WTC11 (cell line): ENCODE results near the gene GJB3. TPM values are rescaled to one million over a fixed set of nuclear protein-coding genes. Genes with fewer than 3 reads are reported as not detected.

Experiments
- ATAC-seq: fragments of 200-7000 bp; cut with Tn5 transposase; 2 replicates; pipeline ENCODE4 v1.10.0; 2021; ENCODE audit warnings: mild to moderate bottlenecking, moderate library complexity
- CTCF ChIA-PET: fragments of 300-600 bp; sonication (Branson Sonifier 250); formaldehyde crosslinking; loops from one replicate; lab custom pipeline; 2021; ENCODE audit warnings: antibody characterized with exemption; lab: Charles Lee
- POLR2A ChIA-PET: fragments of 350-600 bp; sonication (Branson Sonifier 250); formaldehyde crosslinking; loops from one replicate; lab custom pipeline; 2021; ENCODE audit warnings: antibody characterized with exemption; lab: Charles Lee
- DNase-seq: peaks from one replicate; pipeline ENCODE4 v3.0.0; 2021; ENCODE audit warnings: low spot score
- H3K27ac Mint-ChIP-seq: 2 replicates; pipeline ENCODE4 v1.8.0; 2021; ENCODE audit warnings: mixed read lengths
- H3K27me3 Mint-ChIP-seq: 2 replicates; pipeline ENCODE4 v1.8.0; 2021; ENCODE audit warnings: low read depth, mild to moderate bottlenecking, moderate library complexity, mixed read lengths
- H3K36me3 Mint-ChIP-seq: 2 replicates; pipeline ENCODE4 v1.8.0; 2021; ENCODE audit warnings: mixed read lengths
- H3K4me1 Mint-ChIP-seq: 2 replicates; pipeline ENCODE4 v1.8.0; 2022; ENCODE audit warnings: mixed read lengths
- H3K4me3 Mint-ChIP-seq: 2 replicates; pipeline ENCODE4 v1.8.0; 2021; ENCODE audit warnings: mild to moderate bottlenecking, moderate library complexity, mixed read lengths
- H3K9me3 Mint-ChIP-seq: 2 replicates; pipeline ENCODE4 v1.8.0; 2021; ENCODE audit warnings: mixed read lengths
- ARID4B ChIP-seq: sonication (generic); formaldehyde crosslinking; IDR thresholded peaks from 2 replicates; pipeline ENCODE4 v1.8.0; 2023; ENCODE audit warnings: missing genetic modification reagents, mild to moderate bottlenecking, borderline replicate concordance
- ATF2 ChIP-seq: sonication (generic); formaldehyde crosslinking; IDR thresholded peaks from 2 replicates; pipeline ENCODE4 v1.8.1; 2022; ENCODE audit warnings: low read depth, missing genetic modification reagents, borderline replicate concordance
- E2F1 ChIP-seq: sonication (generic); formaldehyde crosslinking; IDR thresholded peaks from 2 replicates; pipeline ENCODE4 v1.8.0; 2022; ENCODE audit warnings: mild to moderate bottlenecking, missing genetic modification reagents
- E2F5 ChIP-seq: sonication (generic); formaldehyde crosslinking; IDR thresholded peaks from 2 replicates; pipeline ENCODE4 v1.8.1; 2022; ENCODE audit warnings: mild to moderate bottlenecking, moderate library complexity, missing genetic modification reagents
- EMX1 ChIP-seq: fragments of 250-450 bp; sonication (Bioruptor Pico); IDR thresholded peaks from 2 replicates; pipeline ENCODE4 v1.8.0; 2021; ENCODE audit warnings: mild to moderate bottlenecking
- ERG ChIP-seq: fragments of 250-450 bp; sonication (Bioruptor Pico); IDR thresholded peaks from 2 replicates; pipeline ENCODE4 v1.8.0; 2021; ENCODE audit warnings: mild to moderate bottlenecking
- ESRRA ChIP-seq: sonication (generic); formaldehyde crosslinking; IDR thresholded peaks from 2 replicates; pipeline ENCODE4 v1.8.1; 2022; ENCODE audit warnings: mild to moderate bottlenecking, missing genetic modification reagents, borderline replicate concordance
- ETV6 ChIP-seq: sonication (generic); formaldehyde crosslinking; IDR thresholded peaks from 2 replicates; pipeline ENCODE4 v1.8.1; 2022; ENCODE audit warnings: mild to moderate bottlenecking, missing genetic modification reagents
- FOXJ3 ChIP-seq: sonication (generic); formaldehyde crosslinking; IDR thresholded peaks from 2 replicates; pipeline ENCODE4 v1.9.0; 2021; ENCODE audit warnings: missing genetic modification reagents, mild to moderate bottlenecking, borderline replicate concordance
- FOXK1 ChIP-seq: sonication (generic); formaldehyde crosslinking; IDR thresholded peaks from 2 replicates; pipeline ENCODE4 v1.8.0; 2022; ENCODE audit warnings: mild to moderate bottlenecking, moderate library complexity, missing genetic modification reagents
- IRF1 ChIP-seq: sonication (generic); formaldehyde crosslinking; IDR thresholded peaks from 2 replicates; pipeline ENCODE4 v1.8.0; 2023; ENCODE audit warnings: missing genetic modification reagents
- JUN ChIP-seq: sonication (generic); formaldehyde crosslinking; IDR thresholded peaks from 2 replicates; pipeline ENCODE4 v1.8.0; 2023; ENCODE audit warnings: mild to moderate bottlenecking, missing genetic modification reagents
- NFE2L1 ChIP-seq: sonication (generic); formaldehyde crosslinking; IDR thresholded peaks from 2 replicates; pipeline ENCODE4 v1.8.1; 2023; ENCODE audit warnings: missing genetic modification reagents
- PRRX2 ChIP-seq: fragments of 250-450 bp; sonication (Bioruptor Pico); IDR thresholded peaks from 2 replicates; pipeline ENCODE4 v1.8.0; 2021; ENCODE audit warnings: mild to moderate bottlenecking
- SMAD3 ChIP-seq: sonication (generic); formaldehyde crosslinking; IDR thresholded peaks from 2 replicates; pipeline ENCODE4 v1.8.0; 2022; ENCODE audit warnings: missing genetic modification reagents, mild to moderate bottlenecking, borderline replicate concordance
- TEAD1 ChIP-seq: sonication (generic); formaldehyde crosslinking; IDR thresholded peaks from 2 replicates; pipeline ENCODE4 v1.8.0; 2022; ENCODE audit warnings: mild to moderate bottlenecking, missing genetic modification reagents
- USF1 ChIP-seq: sonication (generic); formaldehyde crosslinking; IDR thresholded peaks from 2 replicates; pipeline ENCODE4 v1.8.0; 2022; ENCODE audit warnings: mild to moderate bottlenecking, missing genetic modification reagents
- USF2 ChIP-seq: sonication (generic); formaldehyde crosslinking; IDR thresholded peaks from 2 replicates; pipeline ENCODE4 v1.8.1; 2023; ENCODE audit warnings: mild to moderate bottlenecking, missing genetic modification reagents, moderate library complexity
- ZBTB21 ChIP-seq: sonication (generic); formaldehyde crosslinking; IDR thresholded peaks from 2 replicates; pipeline ENCODE4 v1.8.1; 2023; ENCODE audit warnings: mild to moderate bottlenecking, missing genetic modification reagents, borderline replicate concordance
- ZNF671 ChIP-seq: fragments of 250-450 bp; sonication (Bioruptor Pico); IDR thresholded peaks from 2 replicates; pipeline ENCODE4 v1.8.0; 2021; ENCODE audit warnings: mild to moderate bottlenecking
- total RNA-seq: library from RNA; stranded (reverse); gene quantifications from 3 replicates; pipeline ENCODE4 v1.2.3, GENCODE V29; 2021

The GJB3 gene
- total RNA-seq, 1 experiment from 2014 or later, result 0.46 TPM

- no peaks in the 10 kb centered on the region for H3K36me3 Mint-ChIP-seq
- CTCF ChIA-PET, result interaction anchor here (0.6 to 1.6 kb wide), 6 partner anchors 8 to 1658 kb away, joined by 3 to 5 read pairs (median 4); partner anchors contain the start of gene SMIM12
- no peak overlapping the region for H3K27ac Mint-ChIP-seq
- DNase-seq (no peak), ATAC-seq (no peak)
- H3K27me3 Mint-ChIP-seq, result peaks cover 39% of the 10 kb centered on the region
- H3K4me3 Mint-ChIP-seq, result no peak overlapping the region
- peaks cover 7% of the 10 kb centered on the region; the same call in 1 of the 2 replicates for H3K4me1 Mint-ChIP-seq
- TF ChIP-seq ZBTB21 (CRISPR knock-in tag) (no peak), EMX1 (CRISPR knock-in tag) (no peak), E2F1 (CRISPR knock-in tag) (no peak), FOXJ3 (CRISPR knock-in tag) (no peak), ETV6 (CRISPR knock-in tag) (no peak), ATF2 (no peak), USF1 (CRISPR knock-in tag) (no peak), TEAD1 (CRISPR knock-in tag) (no peak), ESRRA (CRISPR knock-in tag) (no peak), JUN (CRISPR knock-in tag) (no peak)
- TF ChIP-seq, all 79 proteins: peak for 0
- POLR2A ChIA-PET, result no interaction called here
- no peaks in the 10 kb centered on the region for H3K9me3 Mint-ChIP-seq
Observed at GRCh38 chr1:34777519-34778321, 3.3 kb upstream of the GJB3 start.

GRCh38 chr1:34778381-34778780 is 2.6 kb upstream of the GJB3 start:
- Mint-ChIP-seq H3K36me3 (no peaks in the 10 kb centered on the region), H3K27ac (no peak overlapping the region), H3K4me3 (no peak overlapping the region), H3K9me3 (no peaks in the 10 kb centered on the region), H3K4me1 (peaks cover 7% of the 10 kb centered on the region; the same call in 1 of the 2 replicates), H3K27me3 (peaks cover 46% of the 10 kb centered on the region)
- CTCF ChIA-PET, result interaction anchor here (1.2 to 1.6 kb wide), 2 partner anchors 10 to 81 kb away, joined by 3 to 4 read pairs; partner anchors contain the start of gene SMIM12
- ATAC-seq, result no peak
- POLR2A ChIA-PET, result no interaction called here
- TF ChIP-seq ETV6 (CRISPR knock-in tag) (no peak), IRF1 (CRISPR knock-in tag) (no peak), USF1 (CRISPR knock-in tag) (no peak), ZNF671 (CRISPR knock-in tag) (no peak), USF2 (CRISPR knock-in tag) (no peak), FOXK1 (CRISPR knock-in tag) (no peak), PRRX2 (no peak), SMAD3 (no peak), E2F5 (CRISPR knock-in tag) (no peak), FOXJ3 (CRISPR knock-in tag) (no peak), ERG (CRISPR knock-in tag) (no peak), NFE2L1 (no peak), ARID4B (CRISPR knock-in tag) (no peak)
- DNase-seq, result no peak
